OCI-LY7 (cell line): Measurements from ENCODE around the gene PKLR. TPM values are rescaled to one million over a fixed set of nuclear protein-coding genes. Genes with fewer than 3 reads are reported as not detected.
A peak's percentile ranks its signal among the peaks of the same experiment; 100 is the strongest.
"Not testable (repeated sequence)": the region's sequence is repeated elsewhere in the genome, so short reads cannot be mapped to it uniquely, and the experiment has no call there.

ENCODE experiments used
- BruUV-seq: library from RNA; stranded (reverse); fragments of 400-500 nt; replicated peaks from 2 replicates; lab custom pipeline; 2021; lab: Mats Ljungman, UMichigan
- CTCF ChIA-PET: fragments of 300-600 bp; sonication (Branson Sonifier 250); formaldehyde crosslinking; loops from one replicate; lab custom pipeline; 2022; ENCODE audit warnings: antibody characterized with exemption; ENCODE audit not compliant: unreplicated experiment; lab: Charles Lee
- POLR2A ChIA-PET: fragments of 300-600 bp; sonication (Branson Sonifier 250); formaldehyde crosslinking; loops from one replicate; lab custom pipeline; 2022; ENCODE audit warnings: antibody characterized with exemption; lab: Charles Lee
- DNase-seq: peaks from one replicate; pipeline ENCODE4 v3.0.0-alpha.2; 2015; ENCODE audit warnings: low spot score
- H2AFZ ChIP-seq: fragments of 200-600 bp; sonication (generic), shearing (Covaris generic); 2 replicates; pipeline ENCODE4 v1.6.1; 2014; ENCODE audit warnings: mild to moderate bottlenecking, antibody characterized with exemption, low read length, moderate library complexity
- H3K27ac ChIP-seq: fragments of 200-600 bp; sonication (generic); 2 replicates; pipeline ENCODE4 v1.5.1; 2014; ENCODE audit warnings: mixed run types, low read depth, mild to moderate bottlenecking, moderate library complexity, low read length, inconsistent platforms; ENCODE audit not compliant: poor library complexity, severe bottlenecking
- H3K36me3 ChIP-seq: fragments of 200-600 bp; sonication (generic); 2 replicates; pipeline ENCODE4 v1.6.1; 2014; ENCODE audit warnings: mild to moderate bottlenecking, antibody characterized with exemption, low read length, moderate library complexity, mixed read lengths; ENCODE audit not compliant: insufficient read depth
- H3K4me1 ChIP-seq: fragments of 200-600 bp; sonication (generic); 2 replicates; pipeline ENCODE4 v1.5.1; 2014; ENCODE audit warnings: mild to moderate bottlenecking, low read length; ENCODE audit not compliant: insufficient read depth, poor library complexity, severe bottlenecking
- H3K4me2 ChIP-seq: fragments of 200-600 bp; sonication (generic); 2 replicates; pipeline ENCODE4 v1.6.1; 2014; ENCODE audit warnings: mild to moderate bottlenecking, low read length
- H3K4me3 ChIP-seq: fragments of 200-600 bp; sonication (generic); 2 replicates; pipeline ENCODE4 v1.5.1; 2014; ENCODE audit warnings: mild to moderate bottlenecking, low read depth, low read length; ENCODE audit not compliant: poor library complexity, severe bottlenecking
- H3K79me2 ChIP-seq: fragments of 200-600 bp; sonication (generic); 2 replicates; pipeline ENCODE4 v1.6.1; 2016; ENCODE audit warnings: low read depth, mild to moderate bottlenecking, low read length, moderate library complexity, mixed read lengths; ENCODE audit not compliant: insufficient read depth
- H3K9me2 ChIP-seq: fragments of 200-600 bp; sonication (generic); 2 replicates; pipeline ENCODE4 v1.6.1; 2016; ENCODE audit warnings: mild to moderate bottlenecking, low read length, mixed read lengths; ENCODE audit not compliant: insufficient read depth
- H3K9me3 ChIP-seq: fragments of 200-600 bp; sonication (generic); 2 replicates; pipeline ENCODE4 v1.6.1; 2014; ENCODE audit warnings: mild to moderate bottlenecking, mixed run types, low read length, mixed read lengths
- H4K20me1 ChIP-seq: fragments of 200-600 bp; sonication (generic); 2 replicates; pipeline ENCODE4 v1.6.1; 2014; ENCODE audit warnings: mild to moderate bottlenecking, antibody characterized with exemption, low read length, moderate library complexity, mixed read lengths; ENCODE audit not compliant: insufficient read depth
- CTCF ChIP-seq: fragments of 200-600 bp; sonication (generic); conservative IDR thresholded peaks from 2 replicates; pipeline ENCODE4 v1.5.1; 2014; ENCODE audit warnings: mild to moderate bottlenecking, antibody characterized with exemption, low read length, moderate library complexity, mixed read lengths
- EZH2phosphoT487 ChIP-seq: fragments of 200-600 bp; sonication (generic); IDR thresholded peaks from 2 replicates; pipeline ENCODE4 v1.6.1; 2018; ENCODE audit warnings: low read depth, borderline replicate concordance, mild to moderate bottlenecking, mixed run types, antibody characterized with exemption, low read length, moderate library complexity, mixed read lengths
- intact Hi-C: fragments of 100-400 bp; cut with micrococcal nuclease; formaldehyde crosslinking; loops from one replicate; pipeline ENCODE4 v1.10.0; 2022; ENCODE audit not compliant: unreplicated experiment
- total RNA-seq, 2 experiments: library from RNA; depleted of rRNA in 1 of 2; stranded (reverse); fragments of >200 nt in 1 of 2; shearing (Covaris generic) in 1 of 2; gene quantifications; 2 replicates each; pipeline ENCODE4 v1.2.3, GENCODE V29; 2014 to 2022

Gene PKLR
- total RNA-seq, 2 experiments from 2014 or later: 0.19 to 0.51 TPM

- H3K4me3 ChIP-seq: peak overlapping the region; percentile 65
- peaks cover 32% of the 10 kb centered on the region for H3K4me1 ChIP-seq
- no peaks in the 10 kb centered on the region for H3K9me2 ChIP-seq
- H4K20me1 ChIP-seq: no peaks in the 10 kb centered on the region
- TF ChIP-seq EZH2phosphoT487 (no peak), CTCF (no peak)
- DNase-seq: no peak
- peak overlapping the region; percentile 89 for H3K4me2 ChIP-seq
- H3K79me2 ChIP-seq: no peaks in the 10 kb centered on the region
- H2AFZ ChIP-seq: peak overlapping the region; percentile 54; the same call in 1 of the 2 replicates
- no peaks in the 10 kb centered on the region for H3K9me3 ChIP-seq
- ChIA-PET CTCF (interaction anchor here (0.6 to 2.0 kb wide), 10 partner anchors 11 to 380 kb away, joined by 3 to 10 read pairs (median 3); partner anchors contain the start of genes CLK2, KCNN3 and SCAMP3), POLR2A (interaction anchor here (1.0 to 2.4 kb wide), 2 partner anchors 58 to 254 kb away, joined by 3 to 7 read pairs; partner anchors contain the start of gene FDPS)
- H3K36me3 ChIP-seq: peaks cover 7% of the 10 kb centered on the region; the same call in 1 of the 2 replicates
- no peak overlapping the region for H3K27ac ChIP-seq
- BruUV-seq: no TSS peak
- intact Hi-C loops: loop anchor here (1.0 to 2.0 kb wide), 4 partner anchors 58 to 342 kb away; partner anchors contain the start of gene FDPS
Measured at GRCh38 chr1:155250246-155250632, 51.0 kb downstream of the PKLR start.

GRCh38 chr1:155247667-155248553 is 53.3 kb downstream of the PKLR start:
- CTCF ChIA-PET: no interaction called here

GRCh38 chr1:155246796-155247195 is 54.4 kb downstream of the PKLR start:
- H3K27ac ChIP-seq, H4K20me1 ChIP-seq, DNase-seq, H3K9me3 ChIP-seq, intact Hi-C loops, H3K4me3 ChIP-seq, CTCF ChIA-PET, H3K4me2 ChIP-seq, BruUV-seq, POLR2A ChIA-PET, H3K36me3 ChIP-seq, H3K9me2 ChIP-seq, H2AFZ ChIP-seq: not testable (repeated sequence)
- H3K4me1 ChIP-seq: peaks cover 38% of the 10 kb centered on the region
- H3K79me2 ChIP-seq: peaks cover 16% of the 10 kb centered on the region; the same call in 1 of the 2 replicates

More at GRCh38 chr1:155247667-155248553, 53.3 kb downstream of the PKLR start:
- Histone ChIP-seq H3K9me3 (no peaks in the 10 kb centered on the region), H3K79me2 (peaks cover 14% of the 10 kb centered on the region; the same call in 1 of the 2 replicates), H3K4me3 (no peak overlapping the region), H3K4me1 (peaks cover 27% of the 10 kb centered on the region), H3K36me3 (peaks cover 7% of the 10 kb centered on the region; the same call in 1 of the 2 replicates), H2AFZ (no peak overlapping the region), H3K27ac (no peak overlapping the region), H3K9me2 (no peaks in the 10 kb centered on the region), H4K20me1 (no peaks in the 10 kb centered on the region), H3K4me2 (no peak overlapping the region)
- intact Hi-C loops: no loop called here
- no peak for DNase-seq
- no TSS peak for BruUV-seq
- POLR2A ChIA-PET: interaction anchor here (0.5 kb wide), 1 partner anchor 102 kb away, joined by 6 read pairs; no protein-coding TSS in a partner anchor
- TF ChIP-seq EZH2phosphoT487: no peak
- no peak for TF ChIP-seq CTCF
